HCT116 (cell line): ENCODE results near the gene POSTN. TPM values are rescaled to one million over a fixed set of nuclear protein-coding genes. Genes with fewer than 3 reads are reported as not detected.

Experiments used
- ATAC-seq: fragments of 200-7000 bp; cut with Tn5 transposase; 2 replicates; pipeline ENCODE4 v1.9.1; 2020; ENCODE audit warnings: mild to moderate bottlenecking, moderate library complexity
- BruUV-seq: library from RNA; stranded (reverse); fragments of 400-500 nt; replicated peaks from 2 replicates; lab custom pipeline; 2021; lab: Mats Ljungman, UMichigan
- CTCF ChIA-PET: fragments of 300-600 bp; sonication (Branson Sonifier 250); formaldehyde crosslinking; loops from one replicate; lab custom pipeline; 2021; ENCODE audit warnings: antibody characterized with exemption; lab: Charles Lee
- POLR2A ChIA-PET: fragments of 300-600, 350-600 bp; sonication (Branson Sonifier 250); formaldehyde crosslinking; loops from one replicate; lab custom pipeline; 2021; ENCODE audit warnings: antibody characterized with exemption; lab: Charles Lee
- RAD21 ChIA-PET, 2 experiments: fragments of 300-600 bp; sonication (Branson Sonifier 250); formaldehyde crosslinking; loops; one replicate each; lab custom pipeline; 2023; ENCODE audit warnings: low total read pairs in 2 of 2; ENCODE audit not compliant: uncharacterized antibody in 2 of 2, unreplicated experiment in 2 of 2, low non-redundant PET in 1 of 2; lab: Charles Lee
- DNase-seq: peaks from one replicate; pipeline ENCODE4 v3.0.0-alpha.2; 2010; ENCODE audit warnings: low read depth, low spot score
- H2AFZ ChIP-seq: fragments of 200-600 bp; shearing (Covaris generic), sonication (generic); 2 replicates; pipeline ENCODE4 v1.6.1; 2017; ENCODE audit warnings: low read depth, mixed run types, mixed read lengths, antibody characterized with exemption, low read length; ENCODE audit not compliant: poor library complexity, severe bottlenecking
- H3K27ac ChIP-seq: 2 replicates; pipeline ENCODE4 v1.5.1; 2012; ENCODE audit warnings: low read depth, low read length
- H3K27me3 ChIP-seq: fragments of 200-600 bp; sonication (generic); 2 replicates; pipeline ENCODE4 v1.6.1; 2016; ENCODE audit warnings: mixed run types, low read length, mixed read lengths; ENCODE audit not compliant: insufficient read depth
- H3K36me3 ChIP-seq, 2 experiments: fragments of 200-500 bp in 1 of 2; fragments of 200-600 bp in 1 of 2; sonication (Bioruptor generic) in 1 of 2; sonication (generic) in 1 of 2; 2 replicates each; pipeline versions ENCODE4 v1.5.1 to v1.6.1; 2014 to 2016; ENCODE audit warnings: low read length in 2 of 2, inconsistent platforms in 1 of 2, mixed read lengths in 1 of 2, mixed run types in 1 of 2; ENCODE audit not compliant: insufficient read depth in 2 of 2, control insufficient read depth in 1 of 2
- H3K4me1 ChIP-seq, 2 experiments: fragments of 200-600 bp in 1 of 2; sonication (generic) in 1 of 2; 2 replicates each; pipeline versions ENCODE4 v1.5.1 to v1.6.1; 2012 to 2017; ENCODE audit warnings: low read length in 2 of 2, inconsistent platforms in 1 of 2, mild to moderate bottlenecking in 1 of 2, mixed read lengths in 1 of 2, mixed run types in 1 of 2, moderate library complexity in 1 of 2; ENCODE audit not compliant: insufficient read depth in 2 of 2, control insufficient read depth in 1 of 2
- H3K4me2 ChIP-seq: fragments of 200-600 bp; sonication (generic); 2 replicates; pipeline ENCODE4 v1.6.1; 2017; ENCODE audit warnings: mixed run types, low read length, mixed read lengths
- H3K4me3 ChIP-seq, 2 experiments: fragments of 200-600 bp in 1 of 2; sonication (generic) in 1 of 2; replicated peaks in 1 of 2; 2 replicates each; pipeline ENCODE4 v1.5.1; 2011 to 2016; ENCODE audit warnings: low read length in 2 of 2, control low read depth in 1 of 2, low read depth in 1 of 2, mild to moderate bottlenecking in 1 of 2, mixed read lengths in 1 of 2, mixed run types in 1 of 2
- H3K79me2 ChIP-seq: fragments of 200-600 bp; sonication (generic); 2 replicates; pipeline ENCODE4 v1.6.1; 2017; ENCODE audit warnings: mild to moderate bottlenecking, mixed run types, low read length, moderate library complexity, mixed read lengths; ENCODE audit not compliant: insufficient read depth
- H3K9ac ChIP-seq: fragments of 200-600 bp; sonication (generic); 2 replicates; pipeline ENCODE4 v1.6.1; 2016; ENCODE audit warnings: low read length, mixed read lengths
- H3K9me2 ChIP-seq: fragments of 200-600 bp; sonication (generic), shearing (Covaris generic); 2 replicates; pipeline ENCODE4 v1.6.1; 2017; ENCODE audit warnings: mixed run types, mild to moderate bottlenecking, moderate library complexity; ENCODE audit not compliant: insufficient read depth
- H3K9me3 ChIP-seq, 2 experiments: fragments of 200-500 bp in 1 of 2; fragments of 200-600 bp in 1 of 2; sonication (Bioruptor generic) in 1 of 2; sonication (generic) in 1 of 2; 2 replicates each; pipeline ENCODE4 v1.6.1; 2014 to 2017; ENCODE audit warnings: low read length in 2 of 2, mixed read lengths in 2 of 2, inconsistent platforms in 1 of 2, low read depth in 1 of 2, mild to moderate bottlenecking in 1 of 2, mixed run types in 1 of 2, moderate library complexity in 1 of 2; ENCODE audit not compliant: control insufficient read depth in 1 of 2, insufficient read depth in 1 of 2
- H4K20me1 ChIP-seq: fragments of 200-600 bp; sonication (generic), shearing (Covaris generic); 2 replicates; pipeline ENCODE4 v1.6.1; 2017; ENCODE audit warnings: mixed run types, mild to moderate bottlenecking, moderate library complexity; ENCODE audit not compliant: insufficient read depth
- CBX3 ChIP-seq: IDR thresholded peaks from 2 replicates; pipeline ENCODE4 v1.6.1; 2012; ENCODE audit warnings: low read depth
- CEBPB ChIP-seq: IDR thresholded peaks from 2 replicates; pipeline ENCODE4 v1.6.1; 2012; ENCODE audit warnings: low read depth
- EGR1 ChIP-seq: IDR thresholded peaks from 2 replicates; pipeline ENCODE4 v1.6.1; 2012; ENCODE audit warnings: low read depth
- ELF1 ChIP-seq: IDR thresholded peaks from 2 replicates; pipeline ENCODE4 v1.6.1; 2012; ENCODE audit warnings: low read depth, borderline replicate concordance
- EZH2phosphoT487 ChIP-seq: fragments of 200-600 bp; IDR thresholded peaks from 2 replicates; pipeline ENCODE4 v1.6.1; 2018; ENCODE audit warnings: antibody characterized with exemption, borderline replicate concordance
- FOSL1 ChIP-seq: IDR thresholded peaks from 2 replicates; pipeline ENCODE4 v1.6.1; 2012; ENCODE audit warnings: low read depth
- MAX ChIP-seq: IDR thresholded peaks from 2 replicates; pipeline ENCODE4 v1.6.1; 2012
- RAD21 ChIP-seq: IDR thresholded peaks from 2 replicates; pipeline ENCODE4 v1.6.1; 2012; ENCODE audit warnings: low read depth, mild to moderate bottlenecking
- REST ChIP-seq: IDR thresholded peaks from 2 replicates; pipeline ENCODE4 v1.6.1; 2012; ENCODE audit warnings: low read depth
- SP1 ChIP-seq: IDR thresholded peaks from 2 replicates; pipeline ENCODE4 v1.6.1; 2012; ENCODE audit warnings: low read depth
- TCF7L2 ChIP-seq: IDR thresholded peaks from 2 replicates; pipeline ENCODE4 v1.7.0; 2011; ENCODE audit warnings: borderline replicate concordance, inconsistent platforms; ENCODE audit not compliant: insufficient read depth, insufficient read length; ENCODE audit errors: extremely low read depth
- ZNF274 ChIP-seq: fragments of 200-500 bp; sonication (Bioruptor generic); IDR thresholded peaks from 2 replicates; pipeline ENCODE4 v1.6.1; 2014; ENCODE audit warnings: mild to moderate bottlenecking, low read depth, low read length, inconsistent platforms
- intact Hi-C: fragments of 100-400 bp; cut with micrococcal nuclease; formaldehyde crosslinking; loops from 2 replicates; pipeline ENCODE4 v1.10.0; 2022
- total RNA-seq: library from RNA; stranded (reverse); gene quantifications from one replicate; pipeline ENCODE4 v1.2.1, GENCODE V29; 2021; ENCODE audit not compliant: unreplicated experiment

The POSTN gene
- total RNA-seq, 1 experiment from 2014 or later: not detected

- ChIA-PET RAD21 (no interaction called here), POLR2A (no interaction called here), CTCF (no interaction called here)
- H3K27me3 ChIP-seq: no peaks in the 10 kb centered on the region
- H3K4me3 ChIP-seq: no peak overlapping the region
- no peaks in the 10 kb centered on the region for H4K20me1 ChIP-seq
- no peak overlapping the region for H3K4me2 ChIP-seq
- DNase-seq (no peak), ATAC-seq (no peak)
- no peak overlapping the region for H3K27ac ChIP-seq
- H2AFZ ChIP-seq: no peak overlapping the region
- no peaks in the 10 kb centered on the region for H3K9me2 ChIP-seq
- no peak overlapping the region for H3K9ac ChIP-seq
- TF ChIP-seq CBX3: no peak
- no peak for TF ChIP-seq ELF1
- no TSS peak for BruUV-seq
- no peaks in the 10 kb centered on the region for H3K36me3 ChIP-seq
- no peaks in the 10 kb centered on the region for H3K79me2 ChIP-seq
- H3K9me3 ChIP-seq: peaks cover 8 to 21% of the 10 kb centered on the region in 2 experiments; a peak in 2 of 4 replicates
- intact Hi-C loops: no loop called here
- no peaks in the 10 kb centered on the region for H3K4me1 ChIP-seq
These were observed 20.0 kb upstream of the POSTN start for GRCh38 chr13:37618554-37618953.

GRCh38 chr13:37617173-37617572 is 18.6 kb upstream of the POSTN start:
- ATAC-seq: no peak
- DNase-seq: no peak
- no peak for TF ChIP-seq TCF7L2
- no peak for TF ChIP-seq EZH2phosphoT487
- no peak for TF ChIP-seq FOSL1
- no peak for TF ChIP-seq CBX3
- TF ChIP-seq ZNF274: no peak
- TF ChIP-seq CEBPB: no peak
- no peak for TF ChIP-seq EGR1
- no peak for TF ChIP-seq REST
- no peak for TF ChIP-seq MAX
- no peak for TF ChIP-seq SP1
- TF ChIP-seq ELF1: no peak
- TF ChIP-seq RAD21: no peak
- H4K20me1 ChIP-seq: no peaks in the 10 kb centered on the region
- ChIA-PET RAD21 (no interaction called here), POLR2A (no interaction called here), CTCF (no interaction called here)
- H3K36me3 ChIP-seq: no peaks in the 10 kb centered on the region
- H3K4me3 ChIP-seq: no peak overlapping the region
- H3K9ac ChIP-seq: no peak overlapping the region
- no peaks in the 10 kb centered on the region for H3K9me2 ChIP-seq
- no peak overlapping the region for H3K27ac ChIP-seq
- no peak overlapping the region for H2AFZ ChIP-seq
- no peaks in the 10 kb centered on the region for H3K79me2 ChIP-seq
- peaks cover 8 to 21% of the 10 kb centered on the region in 2 experiments; a peak in 2 of 4 replicates for H3K9me3 ChIP-seq
- H3K4me1 ChIP-seq: no peaks in the 10 kb centered on the region
- H3K4me2 ChIP-seq: no peak overlapping the region
- BruUV-seq: no TSS peak
- intact Hi-C loops: no loop called here
- H3K27me3 ChIP-seq: no peaks in the 10 kb centered on the region
